ENCODE measurements around the gene PRICKLE1.
"Not testable (repeated sequence)": the region's sequence is repeated elsewhere in the genome, so short reads cannot be mapped to it uniquely, and the experiment has no call there.

Gene PRICKLE1

DNA sequence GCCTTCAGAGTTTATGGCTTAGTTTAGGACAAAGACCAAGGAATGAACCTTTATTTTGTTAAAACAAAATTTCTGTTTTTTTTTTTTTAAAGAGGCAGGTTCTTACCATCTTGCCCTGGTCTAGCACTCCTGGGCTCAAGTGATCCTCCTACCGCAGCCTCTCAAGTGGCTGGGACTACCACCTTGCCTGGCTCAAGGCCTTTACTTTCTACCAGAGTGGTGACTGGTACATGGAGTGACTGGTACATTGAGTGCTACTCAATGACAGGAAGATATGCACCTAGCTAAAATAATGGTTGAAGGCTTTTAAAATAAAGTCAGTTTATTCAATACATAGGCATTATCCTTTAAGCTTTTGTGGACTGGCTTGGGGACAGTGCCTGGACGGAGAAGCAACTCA lies 32.6 kb downstream of the PRICKLE1 start:
- no peak for DNase-seq (ENCODE audit: low read depth, low spot score)
- TF ChIP-seq, protein P1, sequence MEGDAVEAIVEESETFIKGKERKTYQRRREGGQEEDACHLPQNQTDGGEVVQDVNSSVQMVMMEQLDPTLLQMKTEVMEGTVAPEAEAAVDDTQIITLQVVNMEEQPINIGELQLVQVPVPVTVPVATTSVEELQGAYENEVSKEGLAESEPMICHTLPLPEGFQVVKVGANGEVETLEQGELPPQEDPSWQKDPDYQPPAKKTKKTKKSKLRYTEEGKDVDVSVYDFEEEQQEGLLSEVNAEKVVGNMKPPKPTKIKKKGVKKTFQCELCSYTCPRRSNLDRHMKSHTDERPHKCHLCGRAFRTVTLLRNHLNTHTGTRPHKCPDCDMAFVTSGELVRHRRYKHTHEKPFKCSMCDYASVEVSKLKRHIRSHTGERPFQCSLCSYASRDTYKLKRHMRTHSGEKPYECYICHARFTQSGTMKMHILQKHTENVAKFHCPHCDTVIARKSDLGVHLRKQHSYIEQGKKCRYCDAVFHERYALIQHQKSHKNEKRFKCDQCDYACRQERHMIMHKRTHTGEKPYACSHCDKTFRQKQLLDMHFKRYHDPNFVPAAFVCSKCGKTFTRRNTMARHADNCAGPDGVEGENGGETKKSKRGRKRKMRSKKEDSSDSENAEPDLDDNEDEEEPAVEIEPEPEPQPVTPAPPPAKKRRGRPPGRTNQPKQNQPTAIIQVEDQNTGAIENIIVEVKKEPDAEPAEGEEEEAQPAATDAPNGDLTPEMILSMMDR (IDR thresholded peaks at IDR 0.05; ENCODE audit: low read depth, low read length) = no peak
- no peak overlapping the region for H3K4me3 ChIP-seq (ENCODE audit: low read depth, low read length)
- in situ Hi-C loops (cut with HindIII; ENCODE audit: low sequenced_read_pairs) = no loop called here

GRCh38 chr12:42552822-42553221 lies 36.7 kb downstream of the PRICKLE1 start:
- TF ChIP-seq, protein P1 (IDR thresholded peaks at IDR 0.05; ENCODE audit: low read depth, low read length) = no peak
- in situ Hi-C loops (cut with HindIII; ENCODE audit: low sequenced_read_pairs) = no loop called here
- DNase-seq (ENCODE audit: low read depth, low spot score) = no peak
- no peak overlapping the region for H3K4me3 ChIP-seq (ENCODE audit: low read depth, low read length)

DNA sequence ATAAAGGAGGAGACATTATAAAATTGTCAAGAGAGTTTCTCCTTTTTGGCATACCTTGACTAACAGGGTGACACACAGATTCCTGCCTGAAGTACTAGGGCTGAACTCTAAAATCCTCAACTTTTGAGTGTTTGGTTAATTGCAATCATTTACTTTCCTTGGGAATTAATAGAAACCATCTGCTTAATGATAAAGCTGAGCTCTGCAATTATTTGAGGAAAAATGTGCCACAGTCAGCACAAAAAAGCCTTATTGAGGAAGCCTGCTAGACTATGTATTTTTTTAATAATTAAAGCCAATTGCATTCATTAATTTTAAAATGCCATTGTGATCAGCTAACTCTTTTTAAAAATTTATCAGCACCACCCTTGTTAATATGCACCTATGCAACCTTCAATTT lies 38.7 kb downstream of the PRICKLE1 start:
- TF ChIP-seq, protein P1 (IDR thresholded peaks at IDR 0.05; ENCODE audit: low read depth, low read length) = no peak
- H3K4me3 ChIP-seq (ENCODE audit: low read depth, low read length) = no peak overlapping the region
- in situ Hi-C loops (cut with HindIII; ENCODE audit: low sequenced_read_pairs) = no loop called here
- DNase-seq (ENCODE audit: low read depth, low spot score) = no peak

GRCh38 chr12:42546709-42547108 lies 42.8 kb downstream of the PRICKLE1 start:
- no peak for DNase-seq (ENCODE audit: low read depth, low spot score)
- H3K4me3 ChIP-seq (ENCODE audit: low read depth, low read length) = no peak overlapping the region
- in situ Hi-C loops (cut with HindIII; ENCODE audit: low sequenced_read_pairs) = no loop called here
- TF ChIP-seq, protein P1 (IDR thresholded peaks at IDR 0.05; ENCODE audit: low read depth, low read length) = no peak

DNA sequence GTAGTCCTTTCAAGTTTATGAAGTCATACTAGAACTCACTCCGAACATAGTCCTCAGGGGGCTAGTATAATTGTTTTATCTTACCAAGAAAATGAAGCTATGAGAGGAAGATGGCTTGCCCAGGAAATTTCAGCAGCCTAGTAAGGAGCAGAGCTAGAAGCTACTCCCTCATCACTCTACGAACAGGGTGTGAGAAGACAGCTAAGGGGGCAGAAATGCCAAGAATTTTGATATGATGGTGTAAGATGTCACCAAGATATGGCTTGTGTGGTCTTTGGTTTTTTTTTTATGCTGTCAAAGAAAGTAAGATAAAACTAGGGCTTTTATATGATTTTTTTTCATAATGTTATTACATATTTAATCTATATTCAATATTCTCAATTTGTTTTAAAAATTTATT lies 47.6 kb downstream of the PRICKLE1 start:
- no peak for DNase-seq (ENCODE audit: low read depth, low spot score)
- in situ Hi-C loops (cut with HindIII; ENCODE audit: low sequenced_read_pairs) = no loop called here
- H3K4me3 ChIP-seq (ENCODE audit: low read depth, low read length) = no peak overlapping the region
- TF ChIP-seq, protein P1 (IDR thresholded peaks at IDR 0.05; ENCODE audit: low read depth, low read length) = no peak

DNA sequence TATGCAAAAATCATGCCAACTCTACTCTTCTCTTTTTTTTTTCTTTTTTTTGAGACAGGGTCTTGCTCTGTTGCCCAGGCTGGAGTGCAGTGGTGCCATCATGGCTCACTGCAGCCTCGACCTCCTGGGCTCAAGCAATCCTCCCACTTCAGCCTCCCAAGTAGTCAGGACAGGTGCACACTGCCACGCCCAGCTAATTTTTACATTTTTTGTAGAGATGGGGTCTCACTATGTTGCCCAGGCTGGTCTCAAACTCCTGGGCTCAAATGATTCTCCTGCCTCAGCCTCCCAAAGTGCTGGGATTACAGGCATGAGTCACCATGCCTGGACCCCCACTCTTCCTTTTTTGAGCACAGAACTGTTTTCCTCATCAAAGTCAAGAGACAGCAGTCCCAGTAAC lies 48.2 kb downstream of the PRICKLE1 start:
- H3K4me3 ChIP-seq (ENCODE audit: low read depth, low read length); in situ Hi-C loops (cut with HindIII; ENCODE audit: low sequenced_read_pairs); DNase-seq (ENCODE audit: low read depth, low spot score): not testable (repeated sequence)

GRCh38 chr12:42539696-42540095 lies 49.9 kb downstream of the PRICKLE1 start:
- in situ Hi-C loops (cut with HindIII; ENCODE audit: low sequenced_read_pairs) = no loop called here
- DNase-seq (ENCODE audit: low read depth, low spot score) = no peak
- TF ChIP-seq, protein P1 (IDR thresholded peaks at IDR 0.05; ENCODE audit: low read depth, low read length) = no peak
- H3K4me3 ChIP-seq (ENCODE audit: low read depth, low read length) = no peak overlapping the region
